ENCODE measurements around the gene KCNQ2. TPM values are rescaled to one million over a fixed set of nuclear protein-coding genes. Genes with fewer than 3 reads are reported as not detected.

The KCNQ2 gene
- total RNA-seq, 1 donor, result not detected

GRCh38 chr20:63449025-63449424 is 23.4 kb downstream of the KCNQ2 start:
- no peak for DNase-seq (ENCODE audit: low read depth)
- no peak for TF ChIP-seq CTCF (IDR thresholded peaks at IDR 0.05; ENCODE audit: insufficient read depth, low read depth, low read length)
- no peak overlapping the region for H3K4me3 ChIP-seq (ENCODE audit: low read depth, low read length)

- no peak overlapping the region for H3K4me3 ChIP-seq (ENCODE audit: low read depth, low read length)
- no peak for DNase-seq (ENCODE audit: low read depth)
- no peak for TF ChIP-seq CTCF (IDR thresholded peaks at IDR 0.05; ENCODE audit: insufficient read depth, low read depth, low read length)
Observed at GRCh38 chr20:63448031-63448430, 24.4 kb downstream of the KCNQ2 start.

- DNase-seq (ENCODE audit: low read depth), result no peak
- no peak overlapping the region for H3K4me3 ChIP-seq (ENCODE audit: low read depth, low read length)
- TF ChIP-seq CTCF (IDR thresholded peaks at IDR 0.05; ENCODE audit: insufficient read depth, low read depth, low read length), result no peak
Observed at GRCh38 chr20:63447320-63447719, 25.1 kb downstream of the KCNQ2 start.

- DNase-seq (ENCODE audit: low read depth), result no peak
- no peak for TF ChIP-seq CTCF (IDR thresholded peaks at IDR 0.05; ENCODE audit: insufficient read depth, low read depth, low read length)
- H3K4me3 ChIP-seq (ENCODE audit: low read depth, low read length), result no peak overlapping the region
Observed at GRCh38 chr20:63446216-63447024, 26.0 kb downstream of the KCNQ2 start.

- no peak overlapping the region for H3K4me3 ChIP-seq (ENCODE audit: low read depth, low read length)
- DNase-seq (ENCODE audit: low read depth), result no peak
Observed at GRCh38 chr20:63445075-63445734, 27.2 kb downstream of the KCNQ2 start.

GRCh38 chr20:63444548-63444947 is 27.9 kb downstream of the KCNQ2 start:
- H3K4me3 ChIP-seq (ENCODE audit: low read depth, low read length), result no peak overlapping the region
- no peak for TF ChIP-seq CTCF (IDR thresholded peaks at IDR 0.05; ENCODE audit: insufficient read depth, low read depth, low read length)
- DNase-seq (ENCODE audit: low read depth), result no peak

More at GRCh38 chr20:63445075-63445734, 27.2 kb downstream of the KCNQ2 start:
- TF ChIP-seq CTCF (IDR thresholded peaks at IDR 0.05; ENCODE audit: insufficient read depth, low read depth, low read length), result no peak
